Pancreas (tissue), 10 donors: Measurements from ENCODE around the gene SH3BP4. TPM values are rescaled to one million over a fixed set of nuclear protein-coding genes. Genes with fewer than 3 reads are reported as not detected.

ENCODE experiments used
- ATAC-seq, 4 donors: fragments of 200-7000 bp; cut with Tn5 transposase; one replicate each; pipeline versions ENCODE4 v1.8.0 to v1.9.1; 2020; ENCODE audit warnings: mild to moderate bottlenecking in 4 of 4, moderate library complexity in 4 of 4
- DNase-seq, 6 donors: peaks; one replicate each; pipeline ENCODE4 v3.0.0-alpha.2; 2020
- FAIRE-seq: peaks from 2 replicates; lab custom pipeline; 2012; peaks lifted over from hg19 to GRCh38; lab: Jason Lieb, UNC
- H3K27ac ChIP-seq, 4 donors: fragments of 200-600 bp; sonication (generic); 1 replicate in 3 of 4; 2 replicates in 1 of 4; pipeline versions ENCODE4 v1.5.0 to v1.8.0; 2020
- H3K27me3 ChIP-seq, 4 donors: fragments of 200-600 bp; one replicate each; pipeline ENCODE4 v1.8.0; 2021
- H3K36me3 ChIP-seq, 3 donors: fragments of 200-600 bp; sonication (generic) in 1 of 3; one replicate each; pipeline versions ENCODE4 v1.5.0 to v1.8.0; 2020 to 2021
- H3K4me1 ChIP-seq, 3 donors: fragments of 200-600 bp; one replicate each; pipeline ENCODE4 v1.8.0; 2021
- H3K4me3 ChIP-seq, 4 donors: fragments of 200-600 bp; sonication (generic) in 2 of 4; one replicate each; pipeline versions ENCODE4 v1.5.0 to v1.8.0; 2020 to 2021
- H3K9me3 ChIP-seq, 4 donors: fragments of 200-600 bp; one replicate each; pipeline ENCODE4 v1.8.0; 2021
- CTCF ChIP-seq, 4 donors: fragments of 200-600 bp; sonication (generic) in 3 of 4; IDR thresholded peaks; one replicate each; pipeline versions ENCODE4 v1.5.0 to v1.8.0; 2021; ENCODE audit warnings: antibody characterized with exemption in 4 of 4
- WGBS, 2 donors: extraction: QIAGEN DNeasy Blood & Tissue Kit; methylation state at CpG; one replicate each; pipeline ENCODE4 v1.1.7; 2013; 5-methylcytosine and 5-hydroxymethylcytosine counted together
- intact Hi-C, 3 donors: fragments of 100-400 bp; cut with DNase I; formaldehyde crosslinking; loops; one replicate each; pipeline versions ENCODE4 v1.11.1 to v1.14.2; 2022
- polyA plus RNA-seq, 2 donors: library from polyadenylated mRNA; stranded (reverse); fragments of 200-250 nt; gene quantifications; one replicate each; pipeline ENCODE4 v1.2.3, GENCODE V29; 2013
- total RNA-seq, 6 donors: library from RNA; stranded (reverse); fragmentation: NEBNext Ultra II Directional in 4 of 6; extraction: Animal tissue kit (Norgen Biotek cat#: 25700) in 4 of 6; gene quantifications; one replicate each; pipeline versions ENCODE4 v1.2.1 to v1.2.4, GENCODE V29; 2021 to 2023
- donor health status: healthy with polysubstance abuse.
- donor health status: DM: no; HTN: no; CAD: no; lungs with moderate emphysema.
- donor health status: DM: no; HTN: no; CAD: no.
- donor health status: control.
- donor health status: control.
- donor health status: Bipolar disorder and iron deficiency.
- donor health status: DM: yes; HTN: yes; CAD: no.
- donor health status: DM: no; HTN: no; CAD: no.
- donor health status: DM: no; HTN: no; CAD: no.
- donor health status: DM: yes; HTN: yes; CAD: no.

The SH3BP4 gene
- total and polyA plus RNA-seq, 8 donors = 20.5 to 99.7 (median 62.8) TPM

- 30 to 31% methylated on average over 56 to 59 of the region's 59 CpGs for WGBS, 2 donors
- TF ChIP-seq CTCF (IDR thresholded peaks at IDR 0.05) = no peak
- no peaks in the 10 kb centered on the region for H3K9me3 ChIP-seq
- no peaks in the 10 kb centered on the region for H3K36me3 ChIP-seq
- no peak for FAIRE-seq
- peaks cover 4 to 9% (median 7%) of the 10 kb centered on the region in 3 donors for H3K4me1 ChIP-seq
- H3K27ac ChIP-seq = peak overlapping the region in 3 of 4 donors; percentile 40 to 77 (median 68)
- peak overlapping the region; percentile 57 to 96 (median 70) for H3K4me3 ChIP-seq
- DNase-seq = peak in 1 of 6 donors; percentile 46
- intact Hi-C loops = loop anchor here in 1 of 3 donors (5.0 to 10.0 kb wide), 2 partner anchors 41 to 94 kb away; no protein-coding TSS in a partner anchor
- peak; percentile 4 to 11 (median 6) for ATAC-seq
- no peaks in the 10 kb centered on the region for H3K27me3 ChIP-seq
Observed at GRCh38 chr2:234950730-234951663, 820 bp upstream of the SH3BP4 start.

- intact Hi-C loops = loop anchor here in 1 of 3 donors (5.0 to 10.0 kb wide), 2 partner anchors 40 to 92 kb away; no protein-coding TSS in a partner anchor
- Histone ChIP-seq H3K4me1 (peaks cover 14 to 17% (median 16%) of the 10 kb centered on the region in 3 donors), H3K27ac (peak overlapping the region; percentile 77 to 90 (median 88)), H3K27me3 (no peaks in the 10 kb centered on the region), H3K36me3 (no peaks in the 10 kb centered on the region), H3K9me3 (no peaks in the 10 kb centered on the region), H3K4me3 (peak overlapping the region; percentile 70 to 96 (median 83))
- WGBS, 2 donors = 0 to 1% methylated on average over 72 to 102 of the region's 102 CpGs
- TF ChIP-seq CTCF (IDR thresholded peaks at IDR 0.05) = no peak
- DNase-seq (peak in 4 of 6 donors; percentile 50 to 79 (median 70)), ATAC-seq (peak; percentile 11 to 30 (median 22)), FAIRE-seq (no peak)
Observed at GRCh38 chr2:234952270-234953115, 676 bp downstream of the SH3BP4 start.

DNA sequence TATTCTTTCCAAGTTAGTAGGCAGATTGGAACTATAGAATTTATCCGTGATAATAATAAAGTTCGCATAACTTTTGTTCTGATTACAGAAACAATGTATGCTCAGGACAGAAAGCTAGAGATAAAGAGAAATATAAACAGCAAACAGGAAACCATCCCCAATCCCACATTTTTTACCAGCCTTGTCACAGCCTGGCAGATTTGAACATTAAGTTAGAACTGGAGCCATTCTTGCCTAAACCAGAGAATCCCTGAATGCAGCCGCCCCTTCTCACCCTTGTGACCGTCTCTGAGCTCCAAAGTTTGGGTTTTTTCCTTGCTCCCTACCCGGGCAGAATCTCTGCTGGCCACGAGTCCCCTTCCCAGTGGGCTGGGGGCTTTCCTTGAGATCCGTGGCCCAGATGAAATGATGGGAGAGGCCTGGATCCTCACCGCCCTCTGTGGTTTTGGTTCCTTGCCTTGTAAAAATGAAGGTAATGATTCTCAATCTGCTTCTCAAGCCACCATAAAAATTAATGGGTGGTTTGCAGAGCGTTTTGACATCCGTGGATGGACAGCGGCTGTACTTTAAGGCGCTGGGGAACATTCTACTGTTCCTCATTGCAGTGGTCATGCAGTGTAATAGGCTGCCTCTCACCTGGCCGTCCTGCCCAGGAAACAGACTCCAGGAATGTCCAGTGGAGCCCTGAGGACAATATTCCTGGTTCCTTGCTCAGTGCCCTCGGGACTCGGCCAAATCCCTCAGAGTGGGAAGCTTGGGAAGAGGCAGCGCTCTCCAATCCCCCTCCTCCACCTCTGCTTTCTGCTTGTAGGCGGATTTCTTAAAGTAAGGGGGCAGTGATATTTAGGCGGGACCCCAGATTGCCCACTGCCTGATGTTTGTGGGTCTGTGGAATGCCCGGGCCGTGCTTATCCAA, 1.6 kb downstream of the SH3BP4 start:
- no peak for TF ChIP-seq CTCF (IDR thresholded peaks at IDR 0.05)
- FAIRE-seq (no peak), DNase-seq (peak in 2 of 6 donors; percentile 49 to 54), ATAC-seq (peak; percentile 22 to 54 (median 42))
- H3K27me3 ChIP-seq = no peaks in the 10 kb centered on the region
- H3K27ac ChIP-seq = peak overlapping the region; percentile 77 to 90 (median 88)
- peaks cover 14 to 21% (median 17%) of the 10 kb centered on the region in 3 donors for H3K4me1 ChIP-seq
- intact Hi-C loops = loop anchor here in 1 of 3 donors (5.0 to 10.0 kb wide), 2 partner anchors 39 to 91 kb away; no protein-coding TSS in a partner anchor
- peak overlapping the region; percentile 70 to 96 (median 83) for H3K4me3 ChIP-seq
- no peaks in the 10 kb centered on the region for H3K36me3 ChIP-seq
- no peaks in the 10 kb centered on the region for H3K9me3 ChIP-seq
- 11 to 12% methylated on average over 20 of the region's 20 CpGs for WGBS, 2 donors

- H3K27me3 ChIP-seq = no peaks in the 10 kb centered on the region
- peak in 1 of 6 donors; percentile 52 for DNase-seq
- H3K4me3 ChIP-seq = peak overlapping the region in 3 of 4 donors; percentile 80 to 96 (median 86)
- peak in 2 of 4 donors; percentile 3 to 14 for ATAC-seq
- H3K4me1 ChIP-seq = peaks cover 14 to 22% (median 18%) of the 10 kb centered on the region in 3 donors
- no peaks in the 10 kb centered on the region for H3K9me3 ChIP-seq
- intact Hi-C loops = loop anchor here in 1 of 3 donors (5.0 to 10.0 kb wide), 2 partner anchors 38 to 90 kb away; no protein-coding TSS in a partner anchor
- no peak for TF ChIP-seq CTCF (IDR thresholded peaks at IDR 0.05)
- WGBS, 2 donors = 4 to 9% methylated on average over 8 of the region's 8 CpGs
- H3K36me3 ChIP-seq = no peaks in the 10 kb centered on the region
- H3K27ac ChIP-seq = peak overlapping the region; percentile 77 to 90 (median 88)
- no peak for FAIRE-seq
Observed at GRCh38 chr2:234954551-234954992, 2.8 kb downstream of the SH3BP4 start.
